Fibroblast of villous mesenchyme (primary cell): Measurements from ENCODE around the gene MATN4. TPM values are rescaled to one million over a fixed set of nuclear protein-coding genes. Genes with fewer than 3 reads are reported as not detected.
A peak's percentile ranks its signal among the peaks of the same experiment; 100 is the strongest.

ENCODE experiments used
- DNase-seq: peaks from one replicate; pipeline ENCODE4 v3.0.0-alpha.2; 2010; ENCODE audit warnings: low read depth
- H3K4me3 ChIP-seq: 2 replicates; pipeline ENCODE4 v1.5.1; 2011; ENCODE audit warnings: low read depth, mild to moderate bottlenecking, low read length
- CTCF ChIP-seq: IDR thresholded peaks from 2 replicates; pipeline ENCODE4 v1.5.1; 2012; ENCODE audit warnings: low read depth, mild to moderate bottlenecking, low read length; ENCODE audit not compliant: insufficient read depth
- total RNA-seq: library from RNA; depleted of rRNA; stranded (reverse); fragments of >200 nt; gene quantifications from 2 replicates; pipeline ENCODE4 v1.2.3, GENCODE V29; 2012

The MATN4 gene
- total RNA-seq, 1 donor: not detected

DNA sequence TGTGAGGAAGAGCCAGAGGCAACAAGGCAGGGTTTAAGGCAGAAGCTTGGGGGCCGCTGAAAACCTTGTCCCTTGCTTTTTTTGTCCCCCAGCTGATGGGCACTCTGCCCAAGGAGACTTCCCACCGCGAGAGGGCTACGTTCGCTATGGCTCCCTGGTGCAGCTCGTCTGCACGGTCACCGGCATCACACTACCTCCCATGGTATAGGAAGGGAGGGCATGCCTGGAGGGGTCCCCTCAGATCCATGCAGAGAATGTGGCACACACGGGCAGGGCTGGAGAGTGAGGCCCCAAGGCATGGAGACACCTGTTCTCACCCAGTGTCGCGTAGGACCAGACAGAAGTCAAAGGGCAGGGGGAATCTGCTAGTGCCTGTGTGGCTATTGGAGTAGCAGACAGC lies 5.8 kb upstream of the MATN4 start:
- DNase-seq: no peak
- TF ChIP-seq CTCF: no peak
- no peak overlapping the region for H3K4me3 ChIP-seq

GRCh38 chr20:45313065-45313695 lies 5.1 kb upstream of the MATN4 start:
- DNase-seq: no peak
- TF ChIP-seq CTCF: no peak

GRCh38 chr20:45312241-45312640 lies 4.1 kb upstream of the MATN4 start:
- no peak overlapping the region for H3K4me3 ChIP-seq
- no peak for DNase-seq
- no peak for TF ChIP-seq CTCF

More at GRCh38 chr20:45313065-45313695, 5.1 kb upstream of the MATN4 start:
- no peak overlapping the region for H3K4me3 ChIP-seq

DNA sequence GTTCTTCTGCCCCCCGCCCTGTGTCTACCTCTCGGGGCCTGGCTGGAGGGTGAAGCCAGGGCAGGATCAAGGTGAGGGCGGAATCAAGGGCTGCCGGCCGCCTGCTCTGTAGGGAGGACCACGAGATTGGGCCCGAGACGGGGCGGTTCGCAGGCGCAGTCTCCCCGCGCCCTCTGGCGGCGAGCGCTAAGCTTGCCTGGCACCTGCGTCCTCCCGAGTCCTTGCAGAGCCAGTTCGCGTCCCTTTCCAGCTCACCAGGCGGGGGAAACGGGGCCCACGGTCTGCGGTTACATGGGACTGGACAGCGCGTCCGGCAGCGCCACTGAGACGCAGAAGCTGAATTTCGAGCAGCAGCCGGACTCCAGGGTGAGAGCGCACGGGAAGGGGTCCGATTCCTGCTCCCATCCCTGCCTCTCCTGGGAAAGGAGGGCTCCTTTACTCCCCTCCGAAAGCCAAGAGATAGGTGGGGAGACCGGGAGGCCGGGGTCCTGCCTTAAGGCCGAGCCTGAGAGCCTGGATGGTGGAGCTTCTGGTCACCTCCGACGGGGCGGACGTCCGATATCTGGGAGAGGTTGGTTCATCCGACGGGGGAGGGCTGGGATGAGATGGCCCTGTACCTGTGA lies 3.6 kb upstream of the MATN4 start:
- DNase-seq: peak; percentile 43
- no peak overlapping the region for H3K4me3 ChIP-seq
- peak; percentile 78 for TF ChIP-seq CTCF

DNA sequence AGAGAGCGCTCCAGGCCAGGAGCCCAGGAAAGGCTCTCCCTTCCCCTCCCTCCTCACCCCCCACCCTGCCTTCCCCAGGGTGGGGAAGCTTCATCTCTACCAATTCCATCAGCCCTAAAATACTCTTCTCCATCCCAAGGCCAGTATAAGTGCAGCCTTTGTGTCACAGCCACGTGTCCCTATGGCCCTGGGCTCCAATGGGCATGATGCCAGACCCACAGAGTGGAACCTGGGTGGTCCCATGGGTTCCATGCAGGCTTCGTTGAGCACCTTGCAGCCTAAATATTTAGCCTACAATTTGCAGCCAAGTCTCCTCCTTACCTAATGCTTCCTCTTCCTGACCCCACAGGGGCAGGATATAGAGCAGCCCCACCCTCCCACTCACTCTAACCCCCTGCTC lies 976 bp upstream of the MATN4 start:
- TF ChIP-seq CTCF: no peak
- DNase-seq: no peak
- no peak overlapping the region for H3K4me3 ChIP-seq

DNA sequence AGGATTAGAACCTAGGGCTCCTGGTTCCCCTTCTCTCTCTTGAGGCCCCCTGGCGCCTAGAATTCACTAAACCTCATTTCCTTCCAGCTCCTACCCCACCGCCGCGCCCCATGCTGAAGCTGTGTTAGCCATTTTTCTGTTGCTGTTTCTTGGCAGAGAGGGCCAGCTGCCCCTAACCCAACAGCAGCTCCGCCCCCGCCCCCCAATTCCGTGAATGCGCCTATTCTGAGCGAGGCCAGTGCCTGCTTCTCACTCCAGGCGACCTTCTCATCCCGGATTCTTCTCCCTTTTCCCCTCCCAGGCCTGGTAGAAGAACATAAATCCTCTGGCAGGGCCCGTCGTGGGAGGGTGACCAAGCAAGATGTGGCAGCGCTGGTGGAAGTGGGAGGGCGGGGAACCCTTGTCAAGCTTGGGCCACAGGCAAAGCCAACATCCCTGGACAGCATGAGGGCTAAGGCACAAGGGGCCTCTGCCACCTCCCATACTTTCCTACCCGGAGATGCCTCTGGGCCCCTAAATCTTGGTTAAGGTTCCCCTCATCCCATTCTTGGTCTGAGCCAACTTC lies 941 bp downstream of the MATN4 start:
- H3K4me3 ChIP-seq: no peak overlapping the region
- TF ChIP-seq CTCF: no peak
- no peak for DNase-seq
